SK-N-SH (cell line): Measurements from ENCODE around the gene TMEM134. TPM values are rescaled to one million over a fixed set of nuclear protein-coding genes. Genes with fewer than 3 reads are reported as not detected.

ENCODE experiments used
- CTCF ChIA-PET: fragments of 300-600, 350-600 bp; formaldehyde crosslinking; extraction: SDS; loops from one replicate; lab custom pipeline; 2021; lab: Yijun Ruan, JAX
- POLR2A ChIA-PET: fragments of 350-600 bp; sonication (Branson Sonifier 250); formaldehyde crosslinking; extraction: SDS; loops from one replicate; lab custom pipeline; 2020; ENCODE audit warnings: antibody characterized with exemption, inconsistent platforms; lab: Yijun Ruan, JAX
- DNase-seq: peaks from one replicate; pipeline ENCODE4 v3.0.0; 2012
- H2AFZ ChIP-seq: fragments of 200-600 bp; sonication (generic); 2 replicates; pipeline ENCODE4 v1.8.1; 2016; ENCODE audit warnings: antibody characterized with exemption, mild to moderate bottlenecking, low read depth
- H3F3A ChIP-seq: fragments of 200-600 bp; sonication (generic); replicated peaks from 2 replicates; pipeline ENCODE3; 2016; ENCODE audit warnings: antibody characterized with exemption, mild to moderate bottlenecking; ENCODE audit not compliant: insufficient read depth
- H3K27ac ChIP-seq, 2 experiments: fragments of 200-500 bp in 1 of 2; fragments of 200-600 bp in 1 of 2; sonication (Bioruptor generic) in 1 of 2; sonication (generic), shearing (Covaris generic) in 1 of 2; 2 replicates each; pipeline versions ENCODE4 v1.5.1 to v1.6.1; 2014 to 2016; ENCODE audit warnings: low read depth in 2 of 2, inconsistent platforms in 1 of 2, low read length in 1 of 2, mild to moderate bottlenecking in 1 of 2, mixed read lengths in 1 of 2
- H3K27me3 ChIP-seq: fragments of 200-600 bp; sonication (generic), shearing (Covaris generic); 2 replicates; pipeline ENCODE4 v1.6.1; 2016; ENCODE audit warnings: mixed run types; ENCODE audit not compliant: insufficient read depth
- H3K36me3 ChIP-seq, 2 experiments: fragments of 200-500 bp in 1 of 2; fragments of 200-600 bp in 1 of 2; sonication (Bioruptor generic) in 1 of 2; sonication (generic) in 1 of 2; replicated peaks in 1 of 2; 2 replicates each; pipeline versions ENCODE3 to v1.5.1; 2014 to 2016; ENCODE audit warnings: low read length in 1 of 2, mild to moderate bottlenecking in 1 of 2; ENCODE audit not compliant: insufficient read depth in 2 of 2, control insufficient read depth in 1 of 2
- H3K4me1 ChIP-seq, 2 experiments: fragments of 200-500 bp in 1 of 2; fragments of 200-600 bp in 1 of 2; sonication (Bioruptor generic) in 1 of 2; sonication (generic), shearing (Covaris generic) in 1 of 2; 2 replicates each; pipeline versions ENCODE4 v1.5.1 to v1.6.1; 2014 to 2016; ENCODE audit warnings: low read depth in 1 of 2, low read length in 1 of 2, mixed run types in 1 of 2; ENCODE audit not compliant: insufficient read depth in 2 of 2, control insufficient read depth in 1 of 2
- H3K4me2 ChIP-seq: fragments of 200-600 bp; sonication (generic), shearing (Covaris generic); 2 replicates; pipeline ENCODE4 v1.6.1; 2017; ENCODE audit warnings: mixed run types
- H3K4me3 ChIP-seq, 2 experiments: fragments of 200-500 bp in 1 of 2; fragments of 200-600 bp in 1 of 2; sonication (Bioruptor generic) in 1 of 2; sonication (generic), shearing (Covaris generic) in 1 of 2; 2 replicates each; pipeline versions ENCODE4 v1.5.1 to v1.8.1; 2014 to 2016; ENCODE audit warnings: low read depth in 2 of 2, inconsistent platforms in 1 of 2, low read length in 1 of 2, mild to moderate bottlenecking in 1 of 2, mixed read lengths in 1 of 2, moderate library complexity in 1 of 2
- H3K79me2 ChIP-seq: fragments of 200-600 bp; sonication (generic); 2 replicates; pipeline ENCODE4 v1.8.1; 2017; ENCODE audit warnings: mild to moderate bottlenecking; ENCODE audit not compliant: insufficient read depth
- H3K9ac ChIP-seq: fragments of 200-600 bp; sonication (generic); 2 replicates; pipeline ENCODE4 v1.6.1; 2017; ENCODE audit warnings: mixed run types
- H3K9me2 ChIP-seq: fragments of 200-600 bp; sonication (generic); 2 replicates; pipeline ENCODE4 v1.6.1; 2017; ENCODE audit warnings: mixed run types
- H3K9me3 ChIP-seq: fragments of 200-600 bp; sonication (generic); 2 replicates; pipeline ENCODE4 v1.6.1; 2017; ENCODE audit warnings: mixed run types, mild to moderate bottlenecking, moderate library complexity
- H4K20me1 ChIP-seq: fragments of 200-600 bp; sonication (generic); 2 replicates; pipeline ENCODE4 v1.6.1; 2017; ENCODE audit warnings: mild to moderate bottlenecking, mixed run types; ENCODE audit not compliant: insufficient read depth
- FOSL2 ChIP-seq: IDR thresholded peaks from 2 replicates; pipeline ENCODE4 v1.4.0; 2012; ENCODE audit warnings: low read depth, mild to moderate bottlenecking, moderate library complexity, borderline replicate concordance
- GABPA ChIP-seq: IDR thresholded peaks from 2 replicates; pipeline ENCODE4 v1.4.0; 2012; ENCODE audit warnings: low read depth, mild to moderate bottlenecking
- GATA2 ChIP-seq: sonication (generic); formaldehyde crosslinking; IDR thresholded peaks from 2 replicates; pipeline ENCODE4 v1.5.0; 2020; ENCODE audit warnings: mild to moderate bottlenecking, missing genetic modification reagents
- IRF3 ChIP-seq: fragments of 150-350 bp; IDR thresholded peaks from 2 replicates; pipeline ENCODE4 v1.6.1; 2016; ENCODE audit warnings: mild to moderate bottlenecking, low read depth, low read length
- MEF2A ChIP-seq: IDR thresholded peaks from 2 replicates; pipeline ENCODE4 v1.4.0; 2012; ENCODE audit warnings: low read depth, borderline replicate concordance
- NRF1 ChIP-seq: IDR thresholded peaks from 2 replicates; pipeline ENCODE4 v1.6.1; 2012; ENCODE audit warnings: low read depth, mild to moderate bottlenecking, low read length
- RAD21 ChIP-seq: IDR thresholded peaks from 2 replicates; pipeline ENCODE4 v1.6.1; 2012; ENCODE audit warnings: mild to moderate bottlenecking, low read length
- RFX5 ChIP-seq: IDR thresholded peaks from 2 replicates; pipeline ENCODE4 v1.6.1; 2012; ENCODE audit warnings: mild to moderate bottlenecking, improper control_type of control experiment, low read length
- SIN3A ChIP-seq: IDR thresholded peaks from 2 replicates; pipeline ENCODE4 v1.6.1; 2012; ENCODE audit warnings: low read depth, mild to moderate bottlenecking, low read length, moderate library complexity, borderline replicate concordance
- TCF12 ChIP-seq: IDR thresholded peaks from 2 replicates; pipeline ENCODE4 v1.4.0; 2012
- USF2 ChIP-seq: fragments of 150-350 bp; IDR thresholded peaks from 2 replicates; pipeline ENCODE4 v1.6.1; 2017; ENCODE audit warnings: antibody characterized with exemption, low read length, low read depth, borderline replicate concordance
- WGBS: methylation state at CpG from one replicate; pipeline ENCODE4 v1.1.6; 2017; ENCODE audit warnings: low lambda C conversion rate; 5-methylcytosine and 5-hydroxymethylcytosine counted together
- polyA plus RNA-seq, 3 experiments: library from polyadenylated mRNA; depleted of rRNA; stranded (reverse); fragments of >200 nt; gene quantifications; 2 replicates each; pipeline ENCODE4 v1.2.3, GENCODE V29; 2012
- TF ChIP-seq, protein P1 (sequence below): IDR thresholded peaks from 2 replicates; pipeline ENCODE4 v1.4.0; 2012; ENCODE audit warnings: low read depth, borderline replicate concordance
- TF ChIP-seq, protein P2 (sequence below): fragments of 200-600 bp; sonication (generic); IDR thresholded peaks from 2 replicates; pipeline ENCODE4 v1.6.1; 2017; ENCODE audit warnings: antibody characterized with exemption, mild to moderate bottlenecking, moderate library complexity

TMEM134 gene
- polyA plus RNA-seq, 1 of the 3 experiments (the other 2 are of a cell fraction): 132 TPM

DNA sequence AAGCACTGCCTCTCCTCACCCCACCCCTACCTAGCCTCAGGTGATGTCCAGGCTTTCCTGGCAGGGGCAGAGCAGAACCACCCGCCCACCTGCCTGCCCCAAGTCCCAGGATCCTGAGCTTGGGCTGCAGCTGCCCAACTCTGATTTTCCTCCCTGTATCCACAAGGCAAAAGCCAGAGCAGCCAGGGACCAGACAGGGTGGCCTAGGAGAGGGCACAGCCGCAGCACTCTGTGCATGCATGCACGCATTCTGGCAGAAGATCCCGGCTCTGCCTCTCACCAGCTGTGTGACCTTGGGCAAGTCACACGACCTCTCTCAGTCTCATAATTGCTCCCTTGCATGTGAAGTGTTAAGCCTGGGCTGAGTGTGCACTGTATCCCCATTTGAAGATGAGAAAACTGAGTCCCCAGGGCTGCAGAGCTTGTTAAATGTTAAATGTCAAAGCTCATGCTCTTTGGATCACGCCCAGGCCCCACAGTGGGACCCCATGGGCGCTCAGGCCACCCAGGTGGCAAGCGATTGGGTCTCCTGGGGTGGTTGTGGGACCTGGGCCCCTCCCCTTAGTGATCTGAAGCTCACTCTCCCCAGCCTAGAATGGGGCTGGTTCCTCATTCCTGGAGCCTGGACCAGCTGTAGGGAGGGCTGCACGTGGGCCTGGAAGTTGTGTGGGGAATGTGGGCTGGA lies 56.4 kb downstream of the TMEM134 start:
- Histone ChIP-seq H3F3A (no peaks in the 10 kb centered on the region), H3K9me3 (no peaks in the 10 kb centered on the region), H2AFZ (no peak overlapping the region), H3K4me3 (no peak overlapping the region), H3K27me3 (no peaks in the 10 kb centered on the region), H3K27ac (no peak overlapping the region), H3K4me2 (no peak overlapping the region), H3K79me2 (no peaks in the 10 kb centered on the region), H3K36me3 (no peaks in the 10 kb centered on the region), H4K20me1 (no peaks in the 10 kb centered on the region), H3K9me2 (no peaks in the 10 kb centered on the region), H3K4me1 (peaks cover 2 to 3% of the 10 kb centered on the region in 2 experiments; a peak in 1 of 4 replicates), H3K9ac (no peak overlapping the region)
- ChIA-PET CTCF (interaction anchor here (3.1 to 3.4 kb wide), 2 partner anchors 11 to 30 kb away, joined by 11 to 12 read pairs; partner anchors contain the start of gene PPP1CA), POLR2A (interaction anchor here (0.9 kb wide), 1 partner anchor 11 kb away, joined by 3 read pairs; the partner anchor contains the start of gene PPP1CA)
- DNase-seq: no peak
- TF ChIP-seq GABPA (no peak), FOSL2 (no peak), RAD21 (no peak), NRF1 (no peak), SIN3A (no peak), RFX5 (no peak), USF2 (no peak), MEF2A (no peak), TCF12 (no peak), GATA2 (CRISPR knock-in tag) (no peak), IRF3 (no peak)
- TF ChIP-seq, protein P1, sequence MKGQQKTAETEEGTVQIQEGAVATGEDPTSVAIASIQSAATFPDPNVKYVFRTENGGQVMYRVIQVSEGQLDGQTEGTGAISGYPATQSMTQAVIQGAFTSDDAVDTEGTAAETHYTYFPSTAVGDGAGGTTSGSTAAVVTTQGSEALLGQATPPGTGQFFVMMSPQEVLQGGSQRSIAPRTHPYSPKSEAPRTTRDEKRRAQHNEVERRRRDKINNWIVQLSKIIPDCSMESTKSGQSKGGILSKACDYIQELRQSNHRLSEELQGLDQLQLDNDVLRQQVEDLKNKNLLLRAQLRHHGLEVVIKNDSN: no peak
- TF ChIP-seq, protein P2, sequence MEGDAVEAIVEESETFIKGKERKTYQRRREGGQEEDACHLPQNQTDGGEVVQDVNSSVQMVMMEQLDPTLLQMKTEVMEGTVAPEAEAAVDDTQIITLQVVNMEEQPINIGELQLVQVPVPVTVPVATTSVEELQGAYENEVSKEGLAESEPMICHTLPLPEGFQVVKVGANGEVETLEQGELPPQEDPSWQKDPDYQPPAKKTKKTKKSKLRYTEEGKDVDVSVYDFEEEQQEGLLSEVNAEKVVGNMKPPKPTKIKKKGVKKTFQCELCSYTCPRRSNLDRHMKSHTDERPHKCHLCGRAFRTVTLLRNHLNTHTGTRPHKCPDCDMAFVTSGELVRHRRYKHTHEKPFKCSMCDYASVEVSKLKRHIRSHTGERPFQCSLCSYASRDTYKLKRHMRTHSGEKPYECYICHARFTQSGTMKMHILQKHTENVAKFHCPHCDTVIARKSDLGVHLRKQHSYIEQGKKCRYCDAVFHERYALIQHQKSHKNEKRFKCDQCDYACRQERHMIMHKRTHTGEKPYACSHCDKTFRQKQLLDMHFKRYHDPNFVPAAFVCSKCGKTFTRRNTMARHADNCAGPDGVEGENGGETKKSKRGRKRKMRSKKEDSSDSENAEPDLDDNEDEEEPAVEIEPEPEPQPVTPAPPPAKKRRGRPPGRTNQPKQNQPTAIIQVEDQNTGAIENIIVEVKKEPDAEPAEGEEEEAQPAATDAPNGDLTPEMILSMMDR: no peak
- 50% methylated on average over 4 of the region's 9 CpGs for WGBS
